ENCODE results near the gene TUBB4A.
"Not testable (repeated sequence)": the region's sequence is repeated elsewhere in the genome, so short reads cannot be mapped to it uniquely, and the experiment has no call there.

Gene TUBB4A

GRCh38 chr19:6501740-6502648, at the start of gene TUBB4A:
TUBB4A (minus strand) TSS chr19:6502309; CDS start chr19:6502212, 97 bp downstream.
- peak; percentile 46 for DNase-seq

- no peak for DNase-seq
These were observed 49.0 kb upstream of the TUBB4A start for GRCh38 chr19:6551091-6551490.

- DNase-seq = not testable (repeated sequence)
These were observed 48.6 kb upstream of the TUBB4A start for GRCh38 chr19:6550679-6551078.

DNA sequence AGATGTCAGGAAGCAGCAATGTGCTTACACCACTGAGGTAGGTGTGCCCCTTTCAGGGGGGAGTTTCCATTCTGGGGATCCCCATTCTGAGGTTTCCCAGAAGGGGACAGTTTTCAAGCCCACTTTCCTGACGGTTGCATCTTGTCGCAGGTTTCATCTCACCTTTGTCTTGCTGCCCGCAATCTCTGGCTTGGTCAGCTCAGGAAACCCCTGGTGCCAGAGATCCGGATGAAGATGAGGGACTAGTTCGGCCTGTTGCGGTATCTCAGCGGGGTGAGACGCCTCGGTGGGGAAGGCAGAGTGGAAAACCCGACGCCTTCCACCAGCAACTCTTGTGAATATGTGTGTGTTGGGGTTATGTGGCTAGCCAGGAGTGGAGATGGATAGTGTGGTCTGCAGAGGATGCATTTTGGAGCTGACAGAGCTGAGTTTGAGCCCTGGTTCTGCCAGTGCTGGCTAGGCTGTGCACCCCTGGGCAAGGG, 41.8 kb upstream of the TUBB4A start:
- DNase-seq = no peak

DNA sequence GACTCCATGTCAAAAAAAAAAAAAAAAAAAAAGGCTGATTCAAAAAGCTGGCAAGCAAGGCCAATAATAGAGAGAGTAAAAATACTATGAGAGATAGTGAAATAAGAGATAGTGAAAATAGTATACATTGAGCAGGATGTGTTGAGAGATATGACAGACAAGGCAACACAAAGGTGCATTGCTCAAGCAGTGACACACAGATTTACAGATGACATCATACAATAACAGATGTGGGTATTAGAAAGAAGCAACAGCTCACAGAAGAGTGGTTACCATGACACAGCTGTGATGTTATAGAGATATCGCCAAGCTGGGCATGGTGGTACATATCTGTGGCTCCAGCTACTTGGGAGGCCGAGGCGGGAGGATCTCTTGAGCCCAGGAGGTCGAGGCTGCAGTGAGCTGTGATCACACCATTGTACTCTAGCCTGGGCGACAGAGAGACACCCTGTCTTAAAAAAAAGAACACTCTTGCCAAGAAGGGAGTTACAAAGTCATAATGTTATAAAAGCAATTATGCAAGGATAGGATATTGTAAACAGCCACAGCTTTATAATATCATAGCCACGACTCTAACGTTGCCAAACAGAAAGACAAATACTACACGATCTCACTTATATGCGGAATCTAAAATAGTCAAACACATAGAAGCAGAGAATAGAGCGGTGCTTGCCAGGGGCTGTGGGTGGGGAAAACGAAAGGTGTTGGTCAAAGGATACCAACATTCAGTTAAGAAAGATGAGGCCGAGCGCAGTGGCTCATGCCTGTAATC, 39.0 kb upstream of the TUBB4A start:
- no peak for DNase-seq

DNA sequence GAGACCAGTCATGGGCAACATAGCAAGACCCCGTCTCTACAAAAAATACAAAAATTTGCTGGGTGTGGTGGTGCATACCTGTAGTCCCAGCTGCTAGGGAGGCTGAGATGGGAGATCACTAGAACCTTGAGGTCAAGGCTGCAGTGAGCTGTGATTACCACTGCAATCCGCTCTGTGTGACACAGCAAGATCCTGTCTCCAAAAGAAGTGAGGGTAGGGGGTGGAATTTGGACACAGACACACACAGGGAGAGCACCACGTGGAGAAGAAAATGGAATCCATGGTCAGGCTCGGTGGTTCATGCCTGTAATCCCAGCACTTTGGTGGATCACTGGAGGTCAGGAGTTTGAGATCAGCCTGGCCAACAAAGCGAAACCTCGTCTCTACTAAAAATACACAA, 37.4 kb upstream of the TUBB4A start:
- DNase-seq = no peak

DNA sequence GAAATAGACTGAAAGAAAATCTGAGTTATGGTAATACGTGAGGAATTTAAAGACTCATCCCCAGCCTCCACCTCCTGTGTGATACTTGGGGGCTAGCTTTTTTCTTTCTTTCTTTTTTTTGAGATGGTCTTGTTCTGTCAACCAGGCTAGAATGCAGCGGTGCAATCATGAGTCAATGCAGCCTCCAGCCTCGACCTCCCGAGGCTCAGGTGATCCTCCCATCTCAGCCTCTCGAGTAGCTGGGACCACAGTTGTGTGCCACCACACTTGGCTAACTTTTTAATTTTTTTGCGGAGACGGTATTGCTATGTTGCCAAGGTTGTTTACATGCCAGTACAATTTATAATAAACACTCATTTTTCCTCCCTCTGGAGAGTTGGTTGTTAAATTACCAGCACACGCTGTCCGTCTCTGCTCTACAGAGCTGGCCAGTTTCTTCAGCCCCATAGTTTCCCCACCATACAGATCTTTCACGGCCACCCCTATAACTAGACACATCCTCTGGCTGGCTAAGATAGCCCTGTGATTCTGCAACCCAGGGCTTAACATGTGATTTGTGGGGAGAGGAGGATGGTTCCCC, 33.5 kb upstream of the TUBB4A start:
- DNase-seq = no peak

DNA sequence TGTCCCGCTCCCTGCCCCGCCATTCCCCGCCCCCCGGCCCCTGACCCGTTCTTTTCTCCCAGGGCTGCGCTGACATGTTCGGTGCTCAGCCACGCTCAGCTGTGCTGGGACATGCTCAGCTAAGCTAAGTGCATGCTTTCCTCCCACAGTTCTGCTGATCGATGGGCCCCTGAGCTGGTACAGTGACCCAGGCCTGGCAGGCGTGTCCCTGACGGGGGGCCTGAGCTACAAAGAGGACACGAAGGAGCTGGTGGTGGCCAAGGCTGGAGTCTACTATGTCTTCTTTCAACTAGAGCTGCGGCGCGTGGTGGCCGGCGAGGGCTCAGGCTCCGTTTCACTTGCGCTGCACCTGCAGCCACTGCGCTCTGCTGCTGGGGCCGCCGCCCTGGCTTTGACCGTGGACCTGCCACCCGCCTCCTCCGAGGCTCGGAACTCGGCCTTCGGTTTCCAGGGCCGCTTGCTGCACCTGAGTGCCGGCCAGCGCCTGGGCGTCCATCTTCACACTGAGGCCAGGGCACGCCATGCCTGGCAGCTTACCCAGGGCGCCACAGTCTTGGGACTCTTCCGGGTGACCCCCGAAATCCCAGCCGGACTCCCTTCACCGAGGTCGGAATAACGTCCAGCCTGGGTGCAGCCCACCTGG, 32.5 kb upstream of the TUBB4A start:
- no peak for DNase-seq

GRCh38 chr19:6533746-6534418, 31.8 kb upstream of the TUBB4A start:
- DNase-seq = no peak

- DNase-seq = no peak
These were observed 30.9 kb upstream of the TUBB4A start for GRCh38 chr19:6533000-6533328.

GRCh38 chr19:6532244-6532999, 30.3 kb upstream of the TUBB4A start:
- no peak for DNase-seq

DNA sequence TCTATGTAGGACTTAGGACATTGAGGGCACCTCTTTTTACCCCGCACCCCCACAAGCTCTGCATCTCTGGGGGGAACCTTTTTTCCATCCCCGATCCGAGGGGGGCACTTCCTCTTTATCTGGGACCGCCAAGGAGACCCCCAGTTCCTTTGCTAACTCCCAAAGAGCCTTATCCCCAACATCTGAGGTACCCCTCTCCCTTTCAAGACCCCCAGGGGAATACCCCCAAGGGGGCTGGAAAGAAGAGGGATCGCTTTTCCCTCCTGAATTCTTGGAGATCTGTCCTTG, 29.8 kb upstream of the TUBB4A start:
- no peak for DNase-seq

DNA sequence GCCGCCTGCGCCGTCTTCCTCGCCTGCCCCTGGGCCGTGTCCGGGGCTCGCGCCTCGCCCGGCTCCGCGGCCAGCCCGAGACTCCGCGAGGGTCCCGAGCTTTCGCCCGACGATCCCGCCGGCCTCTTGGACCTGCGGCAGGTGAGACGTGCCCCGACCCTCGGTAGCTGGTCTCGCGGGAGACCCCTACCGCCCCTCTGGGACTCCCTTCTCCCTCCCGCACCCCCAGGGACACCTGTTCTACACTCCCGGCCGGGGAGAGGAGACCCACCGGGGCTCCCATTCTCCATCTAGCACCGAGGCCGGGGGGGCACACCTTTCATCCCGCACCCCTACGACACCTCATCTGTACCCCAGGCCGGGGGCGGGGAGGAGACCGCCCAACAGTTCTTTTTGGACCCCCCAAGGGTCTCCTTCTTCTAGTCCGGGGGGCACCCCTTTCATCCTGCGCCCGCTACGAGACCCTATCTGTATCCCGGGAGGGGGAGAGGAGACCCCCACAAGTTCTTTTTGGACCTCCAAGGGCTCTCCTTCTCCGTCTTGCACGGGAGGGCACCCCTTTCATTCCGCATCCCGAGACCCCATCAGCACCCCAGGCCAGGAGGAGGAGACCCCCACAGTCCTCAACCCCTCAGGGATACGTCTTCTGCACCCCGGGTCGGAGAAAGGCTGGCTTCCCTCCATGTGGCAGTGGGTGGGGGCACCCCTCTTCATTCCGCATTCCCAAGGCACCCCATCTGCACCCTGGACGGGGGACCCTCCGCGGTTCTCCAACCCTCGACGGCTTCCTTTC, 29.2 kb upstream of the TUBB4A start:
- no peak for DNase-seq

GRCh38 chr19:6530386-6531162, 28.5 kb upstream of the TUBB4A start, which contains the start of gene TNFSF9:
TNFSF9 (plus strand) TSS chr19:6531026; CDS start chr19:6531037, 11 bp downstream.
- peak; percentile 84 for DNase-seq

DNA sequence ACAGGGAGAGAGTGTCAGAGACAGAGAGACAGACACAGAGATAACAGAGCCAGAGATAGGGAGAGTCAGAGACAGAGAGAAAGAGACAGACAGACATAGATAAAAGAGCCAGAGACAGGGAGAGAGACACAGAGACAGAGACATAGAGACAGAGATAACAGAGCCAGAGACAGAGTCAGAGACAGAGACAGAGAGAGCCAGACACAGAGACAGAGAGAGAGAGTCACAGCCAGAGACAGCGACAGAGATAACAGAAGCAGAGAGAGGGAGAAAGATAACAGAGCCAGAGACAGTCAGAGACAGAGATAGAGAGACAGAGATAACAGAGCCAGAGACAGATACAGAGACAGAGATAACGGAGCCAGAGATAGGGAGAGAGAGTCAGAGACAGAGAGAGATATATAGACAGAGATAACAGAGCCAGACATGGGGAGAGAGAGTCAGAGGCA, 27.9 kb upstream of the TUBB4A start:
- no peak for DNase-seq

DNA sequence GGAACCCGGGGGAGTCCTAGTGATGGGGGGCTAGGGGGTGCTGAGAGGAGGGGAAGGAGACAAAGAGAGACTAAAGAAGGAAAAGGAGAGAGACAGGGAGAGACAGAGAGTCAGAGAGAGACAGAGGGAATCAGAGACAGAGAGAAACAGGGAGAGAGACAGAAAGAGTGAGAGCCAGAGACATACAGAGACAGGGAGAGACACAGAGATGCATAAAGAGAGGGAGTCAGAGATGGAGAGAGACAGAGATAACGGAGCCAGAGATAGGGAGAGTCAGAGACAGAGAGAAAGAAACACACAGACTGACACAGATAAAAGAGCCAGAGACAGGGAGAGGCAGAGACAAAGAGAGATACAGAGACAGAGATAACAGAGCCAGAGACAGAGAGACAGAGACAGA, 27.2 kb upstream of the TUBB4A start:
- no peak for DNase-seq

GRCh38 chr19:6528544-6529121, 26.5 kb upstream of the TUBB4A start:
- no peak for DNase-seq

- DNase-seq = no peak
These were observed 25.9 kb upstream of the TUBB4A start for GRCh38 chr19:6527893-6528543.

GRCh38 chr19:6524311-6524710, 22.2 kb upstream of the TUBB4A start:
- DNase-seq = no peak

All from stimulated activated CD4-positive, alpha-beta T cell treated with anti-CD3 and anti-CD28 coated beads, Interleukin-12 subunit alpha, Interleukin-12 subunit beta, amount 100 ng/mL, for 4 hours (primary cell).